Measurements from ENCODE around the gene EPHA7. TPM values are rescaled to one million over a fixed set of nuclear protein-coding genes. Genes with fewer than 3 reads are reported as not detected.

Gene EPHA7
- total RNA-seq, 4 donors from 2014 or later, result 0.07 to 0.88 (median 0.14) TPM

DNA sequence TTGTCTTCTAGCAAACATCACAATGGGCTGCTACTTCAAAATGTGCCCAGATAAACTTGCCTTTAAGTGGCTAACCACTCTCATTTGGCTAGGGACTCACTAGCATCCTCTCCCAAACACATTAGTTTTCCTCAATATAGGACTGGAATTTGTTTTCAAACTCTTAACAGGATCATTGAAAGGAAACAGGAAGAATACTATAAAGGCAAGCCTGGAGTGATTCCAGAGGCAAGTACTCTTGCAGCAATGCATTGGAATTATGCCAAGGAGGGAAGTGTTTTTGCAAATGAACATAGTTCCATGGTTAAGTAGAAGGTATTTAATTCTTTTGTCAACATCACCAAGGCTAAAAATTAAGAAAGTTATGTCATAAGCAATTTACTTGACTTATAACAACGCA, 12.2 kb downstream of the EPHA7 start:
- Histone ChIP-seq H3K4me3 (no peak overlapping the region), H3K27ac (no peak overlapping the region), H3K9me3 (no peaks in the 10 kb centered on the region), H3K36me3 (no peaks in the 10 kb centered on the region), H3K27me3 (no peaks in the 10 kb centered on the region), H3K4me1 (no peaks in the 10 kb centered on the region)
- in situ Hi-C loops (cut with MboI; ENCODE audit: low sequenced_read_pairs in 4 of 4) (no loop called here), intact Hi-C loops (cut with DNase I; ENCODE audit: low total_unique reads) (no loop called here)
- TF ChIP-seq, protein P1, sequence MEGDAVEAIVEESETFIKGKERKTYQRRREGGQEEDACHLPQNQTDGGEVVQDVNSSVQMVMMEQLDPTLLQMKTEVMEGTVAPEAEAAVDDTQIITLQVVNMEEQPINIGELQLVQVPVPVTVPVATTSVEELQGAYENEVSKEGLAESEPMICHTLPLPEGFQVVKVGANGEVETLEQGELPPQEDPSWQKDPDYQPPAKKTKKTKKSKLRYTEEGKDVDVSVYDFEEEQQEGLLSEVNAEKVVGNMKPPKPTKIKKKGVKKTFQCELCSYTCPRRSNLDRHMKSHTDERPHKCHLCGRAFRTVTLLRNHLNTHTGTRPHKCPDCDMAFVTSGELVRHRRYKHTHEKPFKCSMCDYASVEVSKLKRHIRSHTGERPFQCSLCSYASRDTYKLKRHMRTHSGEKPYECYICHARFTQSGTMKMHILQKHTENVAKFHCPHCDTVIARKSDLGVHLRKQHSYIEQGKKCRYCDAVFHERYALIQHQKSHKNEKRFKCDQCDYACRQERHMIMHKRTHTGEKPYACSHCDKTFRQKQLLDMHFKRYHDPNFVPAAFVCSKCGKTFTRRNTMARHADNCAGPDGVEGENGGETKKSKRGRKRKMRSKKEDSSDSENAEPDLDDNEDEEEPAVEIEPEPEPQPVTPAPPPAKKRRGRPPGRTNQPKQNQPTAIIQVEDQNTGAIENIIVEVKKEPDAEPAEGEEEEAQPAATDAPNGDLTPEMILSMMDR (IDR thresholded peaks at IDR 0.05 in 4 of 5, conservative IDR thresholded peaks at IDR 0.05 in 1 of 5), result no peak
- no peak for TF ChIP-seq POLR2A (IDR thresholded peaks at IDR 0.05)
- DNase-seq, result no peak
- ATAC-seq, result no peak

DNA sequence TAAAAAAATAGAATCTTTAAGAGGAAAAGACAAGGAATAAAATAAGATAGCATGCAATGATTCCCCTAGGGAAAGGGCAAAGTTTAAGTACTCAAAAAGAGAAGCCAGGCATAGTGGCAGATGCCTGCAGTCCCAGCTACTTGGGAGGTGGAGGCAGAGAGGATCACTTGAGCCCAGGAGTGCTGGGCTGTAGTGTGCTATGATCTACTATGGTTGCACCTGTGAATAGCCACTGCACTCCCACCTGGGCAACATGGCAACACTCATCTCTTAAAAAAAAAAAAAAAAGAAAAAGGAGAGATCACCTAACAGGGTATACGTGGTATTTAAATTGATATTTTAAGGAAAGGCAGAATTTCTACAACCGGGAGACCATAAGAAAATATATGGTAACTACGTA, 16.0 kb downstream of the EPHA7 start:
- intact Hi-C loops (cut with DNase I; ENCODE audit: low total_unique reads), result no loop called here
- no peak for ATAC-seq
- no peaks in the 10 kb centered on the region for H3K4me1 ChIP-seq

DNA sequence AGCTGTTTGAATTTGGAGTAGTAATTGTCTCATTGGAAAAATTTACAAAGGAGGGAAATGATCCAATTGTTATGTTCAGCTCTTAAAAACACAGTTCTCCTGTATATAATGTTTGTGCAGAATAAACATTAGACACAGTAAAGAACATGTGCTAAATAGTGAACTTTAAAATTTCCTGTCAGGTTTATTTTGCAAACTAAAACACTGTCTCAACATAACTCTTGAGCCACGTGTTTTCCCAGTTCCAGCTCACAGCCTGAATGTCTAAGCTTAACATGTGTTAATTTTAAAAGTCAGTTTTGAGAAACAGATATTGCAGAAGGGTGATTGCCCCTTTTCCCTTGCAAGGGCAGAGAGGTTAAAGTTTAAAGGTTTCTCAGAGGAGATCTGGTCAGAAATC, 20.6 kb downstream of the EPHA7 start:
- Histone ChIP-seq H3K27ac (no peak overlapping the region), H3K4me1 (no peaks in the 10 kb centered on the region), H3K27me3 (no peaks in the 10 kb centered on the region), H3K4me3 (no peak overlapping the region), H3K9me3 (no peaks in the 10 kb centered on the region), H3K36me3 (no peaks in the 10 kb centered on the region)
- ATAC-seq (no peak), DNase-seq (no peak)
- in situ Hi-C loops (cut with MboI; ENCODE audit: low sequenced_read_pairs in 4 of 4), result no loop called here
- TF ChIP-seq, protein P1 (IDR thresholded peaks at IDR 0.05 in 4 of 5, conservative IDR thresholded peaks at IDR 0.05 in 1 of 5), result no peak
- TF ChIP-seq POLR2A (IDR thresholded peaks at IDR 0.05), result no peak
- intact Hi-C loops (cut with DNase I; ENCODE audit: low total_unique reads), result no loop called here

More for the DNA sequence above, 16.0 kb downstream of the EPHA7 start:
- Histone ChIP-seq H3K27me3 (no peaks in the 10 kb centered on the region), H3K36me3 (no peaks in the 10 kb centered on the region), H3K9me3 (no peaks in the 10 kb centered on the region), H3K4me3 (no peak overlapping the region), H3K27ac (no peak overlapping the region)
- in situ Hi-C loops (cut with MboI; ENCODE audit: low sequenced_read_pairs in 4 of 4), result no loop called here
- TF ChIP-seq POLR2A (IDR thresholded peaks at IDR 0.05), result no peak
- TF ChIP-seq, protein P1 (IDR thresholded peaks at IDR 0.05 in 4 of 5, conservative IDR thresholded peaks at IDR 0.05 in 1 of 5), result no peak
- DNase-seq, result no peak

DNA sequence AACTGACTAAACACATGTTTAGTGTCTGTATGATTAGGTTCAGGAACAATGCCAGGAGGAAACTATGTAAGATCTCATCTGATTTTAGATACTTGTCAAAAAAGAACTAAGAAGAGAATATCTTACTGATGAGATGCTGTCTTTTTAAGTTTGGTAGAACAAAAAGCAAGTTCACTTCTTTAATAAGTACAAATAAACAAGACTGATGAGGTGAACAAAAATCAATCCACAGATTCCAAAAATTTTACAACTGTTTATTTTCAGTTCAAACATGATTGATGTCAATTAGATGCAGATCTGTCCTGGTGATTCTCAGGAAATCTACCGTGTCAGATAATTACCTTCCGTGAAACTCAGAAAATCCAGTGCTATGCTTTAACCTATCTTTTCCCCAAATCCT, 24.9 kb downstream of the EPHA7 start:
- Histone ChIP-seq H3K9me3 (no peaks in the 10 kb centered on the region), H3K4me1 (no peaks in the 10 kb centered on the region), H3K36me3 (no peaks in the 10 kb centered on the region), H3K27ac (no peak overlapping the region), H3K4me3 (no peak overlapping the region), H3K27me3 (no peaks in the 10 kb centered on the region)
- no peak for ATAC-seq
- DNase-seq, result no peak
- in situ Hi-C loops (cut with MboI; ENCODE audit: low sequenced_read_pairs in 4 of 4), result no loop called here
- TF ChIP-seq, protein P1 (IDR thresholded peaks at IDR 0.05 in 4 of 5, conservative IDR thresholded peaks at IDR 0.05 in 1 of 5), result no peak
- no peak for TF ChIP-seq POLR2A (IDR thresholded peaks at IDR 0.05)
- intact Hi-C loops (cut with DNase I; ENCODE audit: low total_unique reads), result no loop called here

DNA sequence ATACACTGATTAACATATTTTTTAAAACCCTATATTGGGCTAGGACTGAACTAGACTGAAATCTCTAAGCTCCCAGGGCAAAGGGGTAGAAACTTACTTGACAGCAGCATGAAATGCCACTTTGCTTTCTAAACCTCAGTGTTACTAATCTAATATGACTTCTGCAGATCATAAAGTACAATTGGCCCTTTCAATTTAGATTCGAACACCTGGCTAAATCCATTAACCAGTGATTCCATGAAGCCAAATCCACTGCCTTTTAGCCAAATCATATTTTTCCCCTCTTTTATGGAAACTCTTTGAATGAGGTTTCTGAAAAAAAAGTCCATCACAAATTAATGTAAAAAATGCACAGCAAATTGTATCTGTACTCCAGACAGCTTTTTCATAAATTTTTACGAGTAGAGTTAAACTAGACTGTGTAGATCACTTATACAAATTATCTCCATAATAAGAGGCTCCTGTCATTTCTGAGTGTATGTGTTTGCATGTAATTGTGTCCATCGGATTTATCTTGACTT, 25.7 kb downstream of the EPHA7 start:
- TF ChIP-seq POLR2A (IDR thresholded peaks at IDR 0.05), result no peak
- TF ChIP-seq, protein P1 (IDR thresholded peaks at IDR 0.05 in 4 of 5, conservative IDR thresholded peaks at IDR 0.05 in 1 of 5), result no peak
- in situ Hi-C loops (cut with MboI; ENCODE audit: low sequenced_read_pairs in 4 of 4) (no loop called here), intact Hi-C loops (cut with DNase I; ENCODE audit: low total_unique reads) (no loop called here)
- Histone ChIP-seq H3K36me3 (no peaks in the 10 kb centered on the region), H3K4me3 (no peak overlapping the region), H3K4me1 (no peaks in the 10 kb centered on the region), H3K27me3 (no peaks in the 10 kb centered on the region), H3K27ac (no peak overlapping the region), H3K9me3 (no peaks in the 10 kb centered on the region)
- no peak for ATAC-seq
- DNase-seq, result no peak
